NCI-H2227 treated with DMSO at 0.1 percent for 48 hours (cell line): Measurements from ENCODE around the gene PPP1CA.
"Not testable (repeated sequence)": the region's sequence is repeated elsewhere in the genome, so short reads cannot be mapped to it uniquely, and the experiment has no call there.

ENCODE experiments used
- DNase-seq: peaks from one replicate; lab custom pipeline; 2025; lab: John Stamatoyannopoulos, UW

Gene PPP1CA

DNA sequence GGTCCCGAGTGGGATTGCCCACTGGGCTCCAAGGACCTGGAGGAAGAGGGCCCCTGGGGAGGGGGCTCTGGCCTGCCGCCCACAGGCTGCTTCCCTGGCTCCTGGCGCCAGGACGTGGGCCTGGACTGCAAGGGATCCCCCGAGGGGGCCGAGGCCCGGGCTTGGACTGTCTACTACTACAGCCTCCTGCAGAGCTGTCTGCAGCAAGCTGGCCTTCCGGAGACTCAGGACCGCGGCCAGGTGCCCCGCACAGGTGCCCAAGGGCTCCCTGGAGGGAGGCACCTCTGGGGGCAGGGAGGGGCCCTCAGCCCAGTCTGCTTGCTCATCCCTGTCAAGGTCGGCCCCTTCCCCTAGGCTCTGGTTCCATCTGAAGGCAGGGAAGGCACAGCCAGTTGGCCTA lies 15.8 kb upstream of the PPP1CA start:
- no peak for DNase-seq

DNA sequence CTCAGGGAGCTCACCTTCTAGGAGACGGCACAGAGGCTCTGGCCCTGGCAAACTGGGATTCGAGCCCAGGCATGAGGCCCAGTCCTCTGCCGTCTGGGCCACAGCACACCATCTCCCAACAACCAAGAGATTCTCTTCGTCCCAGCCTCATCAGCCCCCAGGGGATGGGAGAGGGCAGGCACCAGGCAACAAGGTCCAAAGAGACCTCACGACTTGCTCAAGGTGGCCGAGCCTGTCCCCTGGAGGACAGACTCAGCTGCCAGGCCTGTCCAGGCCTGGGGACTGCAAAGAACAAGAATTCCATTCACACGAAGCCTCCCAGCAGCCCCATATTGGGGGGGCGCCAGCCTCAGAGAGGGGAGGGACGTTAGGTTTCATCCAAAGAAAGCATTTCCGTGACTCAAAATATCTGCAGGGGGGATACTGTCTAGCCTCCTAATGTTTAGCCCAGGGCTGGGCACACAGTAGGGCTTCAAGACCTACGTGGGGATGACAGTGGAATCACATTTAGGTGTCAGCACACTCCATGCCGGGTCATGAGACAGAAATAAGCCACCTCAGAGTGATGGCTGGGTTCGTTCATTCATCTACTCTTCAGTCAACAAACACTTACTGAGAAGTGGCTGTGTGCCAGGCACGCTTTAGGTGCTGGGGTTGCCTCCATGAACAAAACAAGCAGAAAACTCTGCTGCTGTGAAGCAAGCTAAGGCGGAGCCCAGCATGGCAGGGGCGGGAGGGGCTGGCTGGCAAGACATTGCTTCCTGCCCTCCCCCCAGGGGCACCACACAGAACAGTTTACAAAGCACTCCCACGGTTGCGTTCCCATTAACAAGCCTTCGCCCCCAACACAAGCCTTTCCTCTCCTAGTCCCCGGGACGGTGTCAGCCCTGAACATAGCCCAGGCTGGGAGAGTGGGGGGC lies 15.0 kb upstream of the PPP1CA start:
- DNase-seq: no peak

DNA sequence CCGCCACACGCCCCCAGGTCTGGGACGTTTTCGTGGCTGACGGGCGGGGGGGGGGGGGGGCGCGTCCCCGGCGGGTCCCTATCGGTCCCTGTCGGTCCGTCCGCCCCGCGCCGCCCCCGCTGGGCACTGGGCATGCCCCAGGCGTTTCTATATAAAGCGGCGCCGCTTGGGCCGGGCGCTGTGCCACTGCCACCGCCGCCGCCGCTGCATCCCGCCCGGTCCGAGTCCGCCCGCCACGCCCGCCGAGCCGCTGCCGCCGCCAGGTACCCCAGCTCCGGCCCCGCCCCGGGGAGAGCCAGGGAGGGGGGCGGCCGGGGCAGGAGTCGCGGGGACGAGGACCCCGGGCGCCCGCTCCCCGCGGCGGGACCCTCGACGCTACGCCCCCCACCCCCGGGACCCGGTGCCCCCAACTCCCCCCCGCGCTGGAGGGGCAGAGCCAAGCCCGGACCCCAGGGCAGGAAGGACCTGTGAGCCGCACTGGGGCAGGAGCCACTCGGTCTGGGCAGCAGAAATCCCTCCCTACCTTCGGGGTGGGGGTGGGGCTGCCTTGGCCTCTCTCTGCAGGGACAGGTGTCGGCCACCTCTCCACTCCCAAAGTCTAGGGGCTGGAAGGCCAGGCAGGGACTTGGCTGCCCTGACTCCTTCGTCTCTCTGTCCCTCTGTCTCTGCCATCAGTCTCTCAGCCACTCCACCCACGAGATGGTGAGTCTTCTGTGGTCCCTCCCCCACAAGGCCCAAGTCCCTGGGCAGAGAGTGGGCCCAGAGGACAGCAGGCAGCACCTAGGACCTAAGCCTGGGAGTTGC lies 14.0 kb upstream of the PPP1CA start, which contains the start of gene CARNS1:
Gene CARNS1 (plus strand): TSS at position 178 of the 804 bp plus-strand sequence. CDS start 522 bp downstream, at position 700.
- no peak for DNase-seq

DNA sequence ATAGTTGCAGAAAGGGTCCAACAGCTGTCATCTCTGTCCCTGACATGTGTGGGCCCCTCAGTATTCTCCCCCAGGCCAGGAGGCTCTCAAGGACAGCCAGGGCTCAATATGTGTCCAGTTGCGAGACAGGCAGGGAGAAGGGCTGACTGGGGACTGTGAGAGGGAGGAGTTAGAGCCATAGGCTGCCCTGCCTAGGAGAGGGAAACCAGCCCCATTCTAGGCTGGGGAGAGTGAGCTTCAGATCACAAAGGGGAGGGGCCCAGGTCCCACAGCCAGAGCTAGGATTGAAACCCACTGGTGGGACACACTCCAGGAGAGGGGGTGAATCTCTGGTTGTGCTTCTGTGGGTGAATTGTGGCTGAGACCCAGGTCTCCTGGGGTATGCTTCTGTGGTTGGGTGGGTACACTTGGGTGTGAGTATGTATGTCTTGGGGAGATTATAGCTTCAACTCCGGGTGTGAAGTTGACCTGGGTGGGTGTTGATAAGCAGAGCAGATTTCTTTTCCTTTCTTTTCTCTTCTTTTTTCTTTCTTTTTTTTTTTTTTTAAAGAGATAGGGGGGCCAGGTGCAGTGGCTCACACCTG lies 11.7 kb upstream of the PPP1CA start:
- DNase-seq: no peak

DNA sequence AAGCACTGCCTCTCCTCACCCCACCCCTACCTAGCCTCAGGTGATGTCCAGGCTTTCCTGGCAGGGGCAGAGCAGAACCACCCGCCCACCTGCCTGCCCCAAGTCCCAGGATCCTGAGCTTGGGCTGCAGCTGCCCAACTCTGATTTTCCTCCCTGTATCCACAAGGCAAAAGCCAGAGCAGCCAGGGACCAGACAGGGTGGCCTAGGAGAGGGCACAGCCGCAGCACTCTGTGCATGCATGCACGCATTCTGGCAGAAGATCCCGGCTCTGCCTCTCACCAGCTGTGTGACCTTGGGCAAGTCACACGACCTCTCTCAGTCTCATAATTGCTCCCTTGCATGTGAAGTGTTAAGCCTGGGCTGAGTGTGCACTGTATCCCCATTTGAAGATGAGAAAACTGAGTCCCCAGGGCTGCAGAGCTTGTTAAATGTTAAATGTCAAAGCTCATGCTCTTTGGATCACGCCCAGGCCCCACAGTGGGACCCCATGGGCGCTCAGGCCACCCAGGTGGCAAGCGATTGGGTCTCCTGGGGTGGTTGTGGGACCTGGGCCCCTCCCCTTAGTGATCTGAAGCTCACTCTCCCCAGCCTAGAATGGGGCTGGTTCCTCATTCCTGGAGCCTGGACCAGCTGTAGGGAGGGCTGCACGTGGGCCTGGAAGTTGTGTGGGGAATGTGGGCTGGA lies 11.0 kb upstream of the PPP1CA start:
- no peak for DNase-seq

DNA sequence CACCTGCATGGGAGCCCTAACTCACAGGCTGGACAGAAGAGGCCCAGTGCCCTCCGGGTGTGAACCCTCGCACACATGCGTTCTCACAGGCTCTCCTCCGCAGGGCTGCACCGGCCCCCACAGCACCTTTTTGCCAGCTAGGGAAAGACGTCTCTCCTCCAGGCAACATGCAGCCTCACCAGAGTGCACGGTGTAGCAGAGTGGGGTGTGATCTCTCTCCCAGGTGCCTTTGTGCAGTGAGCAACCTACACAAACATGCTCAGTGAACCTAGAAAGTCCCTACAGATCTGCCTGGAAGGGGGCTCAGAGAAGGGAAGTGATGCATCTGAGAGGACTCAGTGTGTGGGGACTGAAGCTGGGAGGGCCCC lies 10.1 kb upstream of the PPP1CA start:
- DNase-seq: no peak

DNA sequence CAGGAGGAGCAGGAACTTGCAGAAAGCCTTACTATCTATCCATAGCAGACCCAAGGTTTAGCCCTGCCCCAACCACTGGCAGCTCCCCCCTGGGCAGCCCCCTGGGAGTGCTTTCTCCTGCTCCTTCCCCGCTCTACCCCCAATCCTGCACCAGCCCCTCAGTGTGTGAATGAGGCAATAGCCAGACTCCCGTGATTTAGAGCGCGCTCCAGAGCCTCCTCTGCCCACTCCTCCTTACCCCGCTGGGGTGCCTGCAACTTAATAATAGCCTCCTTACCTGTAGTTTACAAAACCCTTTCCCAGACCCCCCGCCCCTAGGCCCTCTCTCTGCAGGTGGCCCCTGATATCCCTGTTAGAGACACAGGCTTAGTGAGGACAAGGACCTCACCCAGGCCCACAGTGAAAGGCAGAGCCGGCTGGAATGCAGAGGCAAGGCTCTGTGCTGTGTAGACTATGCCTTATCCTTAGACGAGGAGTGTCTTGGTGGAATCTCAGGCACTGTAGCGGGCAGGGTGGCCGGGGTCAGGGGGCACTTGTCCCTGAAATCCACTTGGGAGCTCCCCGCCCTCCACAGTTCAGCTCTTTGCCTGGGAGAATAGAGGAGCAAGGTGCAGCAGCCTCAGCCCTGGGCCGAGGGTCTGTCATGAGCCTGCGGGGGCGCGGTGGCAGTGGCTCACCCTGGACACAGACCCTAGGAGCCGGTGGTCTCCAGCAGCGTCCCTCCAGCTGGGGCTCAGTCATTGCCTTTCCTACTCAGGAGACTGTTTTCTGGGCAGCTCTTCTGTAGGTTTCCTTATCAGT lies 9.5 kb upstream of the PPP1CA start:
- no peak for DNase-seq

DNA sequence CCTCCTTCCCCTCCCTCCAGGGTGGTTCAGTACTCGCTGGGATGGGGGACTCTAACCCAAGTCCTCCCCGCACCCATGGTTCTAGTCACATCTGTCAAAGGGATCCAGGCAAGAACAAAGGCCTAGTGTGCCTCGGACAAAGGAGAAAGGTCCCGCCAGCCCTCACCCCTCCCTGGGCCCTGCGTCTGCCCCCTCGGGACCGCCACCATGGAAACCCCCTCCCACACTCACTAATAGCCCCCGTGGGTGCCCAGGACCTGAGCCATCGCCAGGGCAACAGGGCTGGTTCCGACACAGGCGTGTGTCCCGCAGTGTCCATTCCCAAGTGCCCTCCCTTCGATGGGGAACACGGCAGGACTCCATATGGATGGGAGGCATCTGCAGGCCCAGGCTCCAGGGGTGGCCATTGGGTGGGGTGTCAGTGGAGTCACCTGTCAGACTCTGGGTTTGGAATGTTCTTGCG lies 8.7 kb upstream of the PPP1CA start:
- no peak for DNase-seq

DNA sequence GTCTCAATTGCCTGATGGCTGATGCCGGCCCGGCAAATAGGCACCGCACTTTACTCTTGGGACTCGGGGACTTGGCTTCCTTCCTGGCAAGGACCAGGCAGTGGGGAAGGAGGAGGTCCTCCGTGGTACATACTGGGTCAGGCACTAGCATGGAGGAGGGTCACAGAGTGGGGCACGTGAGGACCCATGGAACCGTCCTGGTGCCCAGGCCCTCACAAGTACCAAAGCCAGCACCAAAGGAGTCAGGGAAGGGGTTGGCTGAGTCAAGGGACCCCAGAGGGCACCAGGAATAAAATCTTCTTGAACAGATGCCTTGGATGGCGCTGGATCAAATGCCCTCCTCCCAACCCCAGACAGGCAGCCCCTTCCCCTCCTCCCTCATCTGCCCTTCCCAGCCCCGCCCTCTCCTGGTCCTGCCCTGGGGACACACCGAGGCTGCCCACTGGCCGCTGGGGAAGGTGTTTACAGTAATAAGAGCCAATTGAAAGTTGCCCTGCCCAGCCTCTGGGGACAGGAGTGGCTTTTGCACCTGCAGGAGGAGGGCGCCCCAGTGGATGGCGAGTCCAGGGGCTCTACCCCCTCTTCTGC lies 8.2 kb upstream of the PPP1CA start:
- DNase-seq: no peak

DNA sequence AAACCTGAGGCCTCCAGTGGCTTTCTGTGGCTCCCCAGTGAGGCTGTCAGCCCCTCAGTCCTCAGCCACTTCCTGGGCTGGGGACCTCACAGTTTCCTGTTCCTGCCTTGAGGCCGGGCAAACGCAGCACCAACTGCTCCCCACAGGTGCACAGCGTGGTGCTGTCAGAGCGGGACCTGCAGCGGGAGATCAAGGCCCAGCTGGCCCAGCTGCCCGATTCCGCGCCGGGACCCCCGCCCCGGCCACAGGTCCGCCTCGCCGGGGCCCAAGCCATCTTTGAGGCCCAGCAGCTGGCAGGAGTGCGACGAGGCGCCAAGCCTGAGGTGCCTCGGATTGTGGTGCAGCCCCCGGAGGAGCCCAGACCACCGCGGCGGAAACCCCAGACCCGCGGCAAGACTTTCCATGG lies 7.6 kb upstream of the PPP1CA start:
- DNase-seq: no peak

DNA sequence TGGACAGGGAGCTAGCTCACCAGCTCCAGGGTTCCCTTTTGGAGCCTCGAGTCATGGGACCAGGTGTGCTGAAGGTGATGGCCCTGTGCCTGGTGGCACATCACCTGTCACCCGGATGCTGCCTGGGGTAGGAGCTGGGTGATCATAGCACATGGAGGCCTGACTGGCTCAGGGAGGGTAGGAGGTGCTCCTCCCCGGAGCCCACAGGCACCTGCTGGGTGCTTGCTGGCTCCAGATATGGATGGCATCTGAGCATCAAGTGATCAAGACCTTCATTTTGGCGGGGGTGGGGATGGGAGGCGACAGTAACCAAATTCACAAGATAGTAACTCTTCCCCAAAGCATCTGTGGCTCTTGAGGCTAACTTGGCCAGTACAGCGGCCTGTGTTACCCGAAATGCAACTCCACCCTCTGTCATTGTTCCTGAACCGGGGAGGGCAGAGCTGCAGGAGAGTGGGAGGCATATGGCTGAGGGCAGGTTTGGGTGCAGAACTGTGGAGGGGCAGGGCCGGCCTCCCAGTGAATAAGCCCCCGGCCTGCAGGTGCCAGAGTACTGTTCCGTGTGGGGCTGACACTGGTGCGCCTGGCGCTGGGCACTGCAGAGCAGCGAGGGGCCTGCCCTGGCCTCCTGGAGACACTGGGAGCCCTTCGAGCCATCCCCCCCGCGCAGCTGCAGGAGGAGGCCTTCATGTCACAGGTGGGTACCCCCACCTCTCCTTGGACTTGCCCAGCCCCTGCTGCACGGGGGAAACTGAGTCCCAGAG lies 7.0 kb upstream of the PPP1CA start:
- DNase-seq: no peak

DNA sequence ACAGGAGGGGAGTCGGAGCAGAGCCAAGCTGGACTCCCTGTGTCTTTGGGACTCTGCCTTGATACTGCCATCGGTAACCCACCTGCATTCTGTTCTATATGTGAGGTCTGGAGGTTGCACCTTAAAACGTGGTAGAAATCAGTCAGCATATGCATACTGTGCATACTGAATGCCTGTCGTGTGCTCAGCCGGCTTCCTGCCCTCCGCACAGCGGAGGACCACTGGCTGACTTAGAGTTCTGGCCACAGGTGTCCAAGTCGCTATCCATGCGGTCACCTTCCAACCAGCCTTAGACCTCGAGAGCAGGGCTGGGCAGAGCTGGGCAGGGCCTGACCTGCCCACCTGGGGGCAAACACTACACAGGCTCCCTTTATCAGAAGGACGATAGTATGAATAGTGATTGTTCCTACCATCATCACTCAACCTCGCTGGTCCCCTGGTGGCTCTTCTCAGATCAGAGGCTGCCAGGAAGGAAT lies 6.1 kb upstream of the PPP1CA start:
- no peak for DNase-seq

DNA sequence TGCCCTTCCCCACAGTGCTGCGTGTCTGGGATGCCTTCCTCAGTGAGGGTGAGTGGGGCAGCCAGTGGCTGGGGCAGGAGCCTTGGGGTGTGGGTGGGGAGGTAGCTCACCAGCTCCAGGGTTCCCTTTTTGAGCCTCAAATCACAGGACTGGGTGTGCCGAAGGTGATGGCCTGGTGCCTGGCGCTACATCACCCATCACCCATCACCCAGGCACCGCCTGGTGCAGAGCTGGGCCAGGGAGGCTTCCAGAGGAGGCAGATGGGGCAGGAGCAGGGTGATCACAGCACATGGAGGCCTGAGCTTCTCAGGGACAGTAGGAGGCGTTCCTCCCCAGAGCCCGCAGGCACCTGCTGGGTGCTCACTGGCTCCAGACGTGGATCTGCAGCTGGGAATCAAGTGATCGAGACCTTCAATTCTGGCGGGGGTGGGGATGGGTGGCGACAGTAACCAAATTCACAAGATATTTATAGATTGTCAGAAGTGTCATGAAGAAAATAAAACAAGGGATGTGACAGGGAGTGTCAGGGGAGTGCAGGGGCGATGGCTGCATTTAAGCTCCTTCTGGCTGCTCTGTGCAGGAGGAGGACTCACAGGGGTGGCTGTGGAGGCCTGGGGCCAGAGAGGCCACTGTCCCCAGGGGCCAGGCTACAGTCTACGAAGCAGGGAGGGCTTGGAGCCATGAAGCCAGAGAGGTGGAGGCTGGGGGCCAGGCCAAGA lies 5.5 kb upstream of the PPP1CA start:
- no peak for DNase-seq

DNA sequence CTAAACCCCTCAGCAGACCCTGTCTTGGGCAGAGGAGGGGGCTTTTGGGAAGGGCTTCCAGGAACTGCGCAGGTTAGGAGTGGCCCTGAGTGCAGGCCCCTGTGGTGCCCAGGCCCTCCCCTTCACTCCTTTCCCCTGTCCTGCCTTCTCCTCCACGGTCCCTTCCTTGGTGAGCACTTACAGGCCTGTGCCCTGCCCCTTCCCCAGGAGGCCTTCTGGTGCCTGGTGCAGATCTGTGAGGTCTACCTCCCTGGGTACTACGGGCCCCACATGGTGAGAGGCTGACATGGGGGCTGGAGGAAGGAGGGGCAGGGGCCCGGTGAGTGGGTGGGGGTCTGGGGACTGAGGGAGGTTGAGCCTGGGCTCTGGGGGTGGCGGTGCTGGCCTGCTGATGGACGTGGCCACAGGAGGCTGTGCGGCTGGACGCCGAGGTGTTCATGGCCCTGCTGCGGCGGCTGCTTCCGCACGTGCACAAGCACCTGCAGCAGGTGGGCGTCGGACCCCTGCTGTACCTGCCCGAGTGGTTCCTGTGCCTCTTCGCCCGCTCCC lies 4.8 kb upstream of the PPP1CA start:
- DNase-seq: no peak

DNA sequence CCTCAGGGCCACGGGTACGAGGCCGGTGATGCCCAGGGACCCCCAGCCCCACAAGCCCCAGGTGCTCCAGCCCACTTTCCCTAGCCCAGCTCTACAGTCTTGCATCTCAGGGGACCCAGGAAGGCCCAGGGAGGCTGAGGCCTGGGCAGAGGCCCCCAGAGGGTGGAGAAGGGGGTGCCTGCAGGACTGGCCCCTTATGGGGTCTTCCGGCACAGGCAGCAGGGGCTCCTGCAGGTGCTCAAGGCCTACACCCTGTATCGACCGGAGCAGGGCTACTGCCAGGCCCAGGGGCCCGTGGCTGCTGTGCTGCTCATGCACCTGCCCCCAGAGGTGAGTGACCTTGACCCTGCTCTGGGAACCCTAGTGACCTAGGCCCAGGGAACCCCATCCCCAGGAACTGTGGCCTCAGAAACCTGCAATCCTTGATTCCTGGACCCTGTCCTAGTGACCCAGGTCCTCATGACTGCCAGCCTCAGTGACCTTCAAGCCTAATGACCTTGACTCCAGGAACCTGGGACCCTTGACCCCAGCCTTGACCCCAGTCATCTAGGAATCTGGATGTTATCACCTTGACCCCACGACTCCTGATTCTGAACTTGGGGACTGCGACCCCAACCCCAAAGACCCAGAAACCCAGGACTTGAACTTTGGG lies 4.2 kb upstream of the PPP1CA start:
- no peak for DNase-seq

DNA sequence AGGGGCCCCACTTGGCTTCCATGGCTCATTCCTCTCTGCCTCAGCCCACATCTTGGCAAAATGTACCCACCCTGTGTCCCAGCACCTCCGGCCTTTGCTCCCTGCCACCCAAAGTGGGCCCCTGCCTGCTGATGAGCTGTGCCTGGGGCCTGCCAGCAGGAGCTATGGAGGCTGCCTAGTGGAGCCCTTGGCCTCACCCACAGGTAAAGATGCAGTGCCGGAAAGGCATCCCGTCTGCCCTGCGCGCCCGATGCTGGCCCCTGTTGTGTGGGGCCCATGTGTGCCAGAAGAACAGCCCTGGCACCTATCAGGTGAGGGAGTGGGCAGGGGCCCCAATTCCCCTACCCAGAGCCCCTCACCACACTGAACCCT lies 3.5 kb upstream of the PPP1CA start:
- no peak for DNase-seq

DNA sequence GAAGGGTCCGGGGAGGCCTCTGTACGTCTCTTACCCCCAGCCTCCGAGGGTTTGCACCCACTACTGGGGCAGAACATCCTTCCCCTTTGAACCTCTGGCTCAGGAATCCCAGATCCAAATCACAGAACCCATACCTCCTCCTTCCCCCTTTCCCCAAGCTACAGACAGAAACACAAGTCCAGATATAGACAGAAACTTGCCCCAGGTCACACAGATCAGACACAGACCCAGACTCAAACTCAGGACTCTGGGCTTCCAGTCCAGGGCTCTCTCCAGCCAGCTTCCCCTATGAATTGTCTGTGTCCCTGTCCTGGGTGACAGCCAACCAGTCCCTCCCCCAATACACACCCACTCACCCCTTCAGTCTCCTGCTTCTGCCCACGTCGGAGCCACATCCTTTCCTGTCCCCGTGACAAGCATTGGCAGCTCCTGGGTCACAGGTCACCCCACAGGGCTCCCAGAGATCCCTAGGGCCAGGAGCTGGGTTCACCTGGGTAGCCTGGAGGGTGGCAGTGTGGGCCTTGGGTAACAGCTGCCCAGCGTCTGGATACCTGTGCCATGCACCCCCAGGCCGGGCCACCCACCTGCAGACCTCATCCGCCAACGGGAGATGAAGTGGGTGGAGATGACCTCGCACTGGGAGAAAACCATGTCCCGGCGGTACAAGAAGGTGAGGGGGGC lies 3.0 kb upstream of the PPP1CA start:
- no peak for DNase-seq

DNA sequence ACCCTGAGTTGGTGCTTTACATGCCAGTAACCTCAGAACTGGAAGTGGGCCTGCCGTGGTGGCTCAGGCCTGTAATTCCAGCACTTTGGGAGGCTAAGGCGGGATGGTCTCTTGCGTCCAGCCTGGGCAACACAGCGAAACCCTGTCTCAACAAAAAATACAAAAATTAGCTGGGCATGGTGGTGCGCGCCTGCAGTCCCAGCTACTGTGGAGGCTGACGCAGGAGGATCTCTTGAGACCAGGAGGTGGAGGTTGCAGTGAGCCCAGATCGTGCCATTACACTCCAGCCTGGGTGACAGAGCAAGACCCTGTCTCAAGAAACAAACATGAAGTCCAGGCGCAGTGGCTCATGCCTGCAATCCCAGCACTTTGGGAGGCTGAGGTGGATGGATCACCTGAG lies 1.4 kb upstream of the PPP1CA start:
- DNase-seq: not testable (repeated sequence)
